Measurements from ENCODE around the gene HDAC4.

HDAC4 gene

DNA sequence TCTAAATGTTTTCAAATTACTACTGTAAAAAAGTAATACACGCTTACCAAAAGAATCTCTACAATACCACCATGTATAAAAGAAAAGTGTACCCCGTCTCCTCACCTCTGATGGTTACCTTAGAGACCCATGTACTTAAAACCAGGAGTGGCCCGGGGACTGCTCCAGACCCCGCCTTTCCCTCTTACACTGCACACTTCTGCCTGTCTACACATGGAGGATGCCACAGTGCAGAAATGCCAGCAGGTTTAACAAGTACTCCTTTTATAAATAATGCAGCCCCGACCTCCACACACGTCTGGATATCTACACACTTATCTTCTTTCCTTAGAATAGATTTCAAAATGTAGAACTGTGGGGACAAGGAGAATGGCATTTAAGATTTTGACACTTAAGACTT lies 5.3 kb downstream of the HDAC4 start:
- no peak for DNase-seq

DNA sequence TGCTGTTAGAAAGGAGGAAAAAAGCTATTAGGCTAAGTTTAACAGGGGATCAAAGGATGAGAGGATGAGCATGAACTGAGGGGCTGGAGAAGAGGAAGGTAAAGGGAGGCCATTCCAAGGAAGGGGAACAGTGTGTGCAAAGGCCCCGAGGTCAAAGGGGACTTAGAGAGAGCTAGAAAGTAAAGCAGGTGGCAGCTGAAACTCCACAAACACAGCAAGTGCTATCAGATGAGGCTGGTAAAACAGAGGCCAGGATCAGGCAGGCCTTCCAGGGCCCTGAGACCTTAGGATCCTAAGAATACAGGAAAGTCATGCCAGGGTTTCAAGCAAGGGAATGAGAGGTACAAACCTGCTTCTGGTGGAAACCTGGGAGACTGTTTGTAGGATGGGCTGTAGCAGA lies 5.8 kb downstream of the HDAC4 start:
- DNase-seq = no peak

DNA sequence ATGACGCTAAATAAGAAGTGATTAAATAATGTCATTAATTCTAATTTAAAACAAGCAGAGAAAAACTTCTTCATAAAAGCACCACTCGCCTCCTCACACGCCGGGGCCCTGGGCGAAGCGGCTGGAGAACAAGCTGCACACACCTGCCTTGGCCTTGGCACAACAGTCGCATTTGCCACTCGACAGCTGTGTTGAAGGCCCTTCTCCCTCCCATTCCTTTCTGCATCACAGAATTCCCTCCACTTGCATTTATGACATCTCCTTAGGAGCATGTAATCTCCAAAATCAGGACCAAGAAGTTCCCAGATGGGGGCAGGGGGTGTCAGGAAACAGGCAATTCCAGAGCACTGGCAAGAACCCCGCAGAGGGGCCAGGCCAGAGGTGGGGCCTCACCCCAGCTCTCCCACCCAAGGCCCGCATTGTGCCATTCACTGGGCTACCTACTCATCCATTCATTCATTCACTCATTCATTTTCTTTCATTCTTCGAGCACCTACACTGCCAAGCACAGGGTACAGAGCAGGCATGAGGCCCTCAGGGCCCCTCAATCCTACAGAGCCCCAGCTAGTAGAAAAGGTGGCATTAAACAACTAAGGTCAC lies 6.4 kb downstream of the HDAC4 start:
- DNase-seq = no peak

DNA sequence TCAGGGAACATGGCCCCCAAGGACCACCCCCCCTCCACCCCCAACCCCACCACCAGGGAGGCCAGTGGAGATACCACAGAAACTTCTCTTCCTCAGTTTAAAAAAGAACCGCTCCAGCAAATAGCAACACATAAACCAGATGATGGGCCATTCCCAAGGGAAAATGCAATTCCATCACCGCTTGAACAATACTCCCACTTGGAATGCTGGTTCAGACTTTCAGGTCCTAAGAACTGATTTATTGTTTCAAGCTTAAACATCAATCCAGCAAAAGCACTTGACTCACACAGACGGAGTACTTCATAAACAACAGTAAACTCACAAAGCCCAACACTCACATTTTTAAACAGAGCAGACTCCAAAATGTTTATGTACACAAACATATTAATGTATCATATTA lies 6.9 kb downstream of the HDAC4 start:
- no peak for DNase-seq

DNA sequence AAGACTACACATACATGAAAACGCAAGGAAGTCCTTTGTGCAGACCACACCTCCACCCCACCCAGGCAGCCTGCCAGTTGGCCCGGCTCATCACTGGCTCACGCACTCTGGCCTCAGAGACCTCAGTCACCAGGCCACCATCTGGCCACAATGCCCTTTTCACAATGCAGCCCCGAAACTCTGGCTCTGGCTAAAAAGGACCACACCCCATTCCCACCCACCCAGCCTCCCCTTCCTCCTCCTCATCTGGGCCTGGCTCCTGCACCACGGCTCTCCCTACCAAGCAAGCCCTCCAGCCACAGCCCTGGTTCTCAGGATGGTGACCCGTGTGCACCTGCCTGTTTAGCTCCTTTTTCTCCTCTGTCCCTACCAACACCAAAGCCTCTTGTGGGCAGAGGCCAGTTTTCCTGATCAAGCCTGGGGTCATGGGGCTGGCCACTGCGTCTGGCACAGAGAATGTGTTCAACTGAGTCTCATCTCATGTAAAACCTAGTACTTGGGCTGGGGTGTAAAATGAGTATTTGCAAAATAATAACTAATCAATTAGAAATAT lies 7.4 kb downstream of the HDAC4 start:
- no peak for DNase-seq

DNA sequence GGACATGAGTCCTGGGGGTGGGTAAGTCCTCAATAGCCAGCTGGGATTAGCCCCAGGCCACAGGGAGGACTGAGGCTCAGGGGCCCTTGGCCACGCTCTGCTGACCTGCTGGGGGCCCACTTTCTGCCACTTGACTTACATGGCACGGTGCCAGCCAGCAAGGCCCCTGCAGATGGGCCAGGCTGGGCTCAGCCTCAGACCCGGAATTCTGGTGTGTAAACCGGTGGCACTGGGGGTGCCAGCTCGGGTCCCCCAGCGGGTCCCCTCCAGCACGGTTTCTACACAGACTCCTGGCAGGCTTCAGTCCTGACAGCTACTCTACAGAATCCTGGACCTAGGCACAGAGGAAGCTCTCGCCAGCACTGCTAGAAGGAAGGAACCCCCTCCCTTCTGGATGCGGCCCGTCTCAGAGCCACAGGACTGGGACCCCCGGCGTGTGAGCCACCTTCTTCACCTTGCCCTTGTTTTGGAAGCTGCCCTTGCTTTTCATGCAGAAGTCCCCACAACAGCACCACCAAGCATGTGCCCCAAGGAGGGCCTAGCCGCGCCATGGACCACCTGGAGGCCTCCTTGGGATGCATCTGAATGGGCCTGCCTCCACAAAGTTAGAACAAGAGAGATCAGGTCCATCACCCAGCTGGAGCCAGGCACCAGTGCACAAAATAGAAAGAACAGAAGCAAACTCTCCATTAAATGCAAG lies 8.0 kb downstream of the HDAC4 start:
- DNase-seq = no peak

DNA sequence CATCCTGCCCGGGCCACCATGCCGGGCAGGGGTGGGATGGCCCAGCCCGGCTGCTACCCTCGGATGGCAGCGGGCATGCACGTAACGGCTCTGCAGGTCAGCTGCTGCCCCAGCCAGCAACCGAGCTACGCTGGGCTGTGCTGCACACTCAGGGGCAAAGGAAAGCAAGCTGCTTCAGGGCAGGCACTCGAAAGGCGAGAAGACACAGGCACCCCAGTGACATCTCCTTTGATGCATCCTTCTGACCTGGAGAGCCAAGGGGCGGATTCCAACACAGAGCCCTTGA lies 8.8 kb downstream of the HDAC4 start:
- DNase-seq = no peak

DNA sequence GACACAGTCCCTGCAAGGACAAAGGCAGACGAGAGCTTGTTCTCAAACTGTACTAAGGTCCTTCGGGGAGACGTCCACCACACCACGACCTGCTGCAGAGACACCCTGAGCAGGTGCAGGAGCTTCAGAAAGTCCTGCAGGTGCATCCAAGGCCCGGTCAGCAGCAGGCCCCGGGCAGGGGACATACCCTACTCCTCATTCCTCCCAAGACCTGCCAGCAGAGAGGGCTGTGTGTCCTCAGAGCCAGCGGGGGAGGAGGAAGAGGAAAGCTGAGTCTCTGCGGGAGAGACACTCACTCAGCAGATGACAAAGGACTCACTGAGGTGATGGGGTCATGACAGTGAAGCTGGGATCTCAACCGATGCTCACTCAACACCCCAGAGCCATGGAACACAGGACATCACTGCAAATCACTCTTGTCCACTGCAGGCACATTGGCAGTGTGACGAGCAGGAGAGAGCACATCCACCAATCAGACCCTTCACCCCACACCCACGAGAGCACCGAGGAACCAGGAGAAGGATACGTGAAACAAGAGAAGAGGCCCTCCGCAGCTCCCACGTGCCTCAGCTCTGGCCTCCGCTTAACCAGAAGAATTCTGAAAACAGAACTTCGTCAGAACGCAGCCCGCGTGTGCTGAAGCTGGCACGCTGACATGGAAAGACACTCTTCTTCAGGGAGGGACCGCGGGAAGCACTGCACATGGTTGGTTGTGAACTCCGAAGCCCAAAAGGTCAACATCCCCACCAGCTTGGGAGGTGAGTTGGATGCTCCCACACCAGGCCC lies 9.3 kb downstream of the HDAC4 start:
- DNase-seq = no peak

DNA sequence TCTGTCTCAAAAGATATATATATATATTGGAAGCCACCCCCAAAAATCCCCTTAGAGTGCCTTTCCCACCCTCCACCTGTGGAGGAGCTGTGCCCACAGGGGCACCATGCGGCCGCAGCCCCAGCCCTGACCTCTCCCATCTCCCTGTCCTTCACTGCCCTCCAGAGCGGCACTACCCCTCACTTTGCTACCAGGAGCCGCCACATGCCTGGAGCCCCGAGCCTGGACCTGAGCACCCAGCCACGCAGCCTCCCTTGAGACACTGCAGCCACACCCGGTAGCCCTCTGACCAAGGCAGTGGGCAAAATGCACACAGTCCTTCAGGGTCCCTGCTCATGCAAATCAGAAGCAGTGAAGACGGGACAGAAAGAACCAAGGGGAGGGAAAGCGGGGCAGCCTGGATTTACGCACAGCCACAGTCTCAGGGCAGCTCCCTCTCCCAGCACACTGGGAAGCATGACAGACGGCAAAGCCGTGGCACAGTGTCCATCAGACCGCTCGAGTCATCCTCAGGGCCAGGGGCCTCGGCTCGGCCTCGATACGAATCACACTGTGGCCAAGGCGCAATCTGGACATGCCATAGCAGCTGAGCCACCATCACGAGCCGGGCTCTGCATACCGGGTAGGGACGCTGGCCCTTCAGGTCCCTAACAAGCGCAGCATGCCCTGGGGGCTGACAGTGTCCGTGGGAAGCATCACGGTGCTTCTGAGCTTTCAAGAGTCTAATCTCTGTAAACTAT lies 10.1 kb downstream of the HDAC4 start:
- DNase-seq = no peak

DNA sequence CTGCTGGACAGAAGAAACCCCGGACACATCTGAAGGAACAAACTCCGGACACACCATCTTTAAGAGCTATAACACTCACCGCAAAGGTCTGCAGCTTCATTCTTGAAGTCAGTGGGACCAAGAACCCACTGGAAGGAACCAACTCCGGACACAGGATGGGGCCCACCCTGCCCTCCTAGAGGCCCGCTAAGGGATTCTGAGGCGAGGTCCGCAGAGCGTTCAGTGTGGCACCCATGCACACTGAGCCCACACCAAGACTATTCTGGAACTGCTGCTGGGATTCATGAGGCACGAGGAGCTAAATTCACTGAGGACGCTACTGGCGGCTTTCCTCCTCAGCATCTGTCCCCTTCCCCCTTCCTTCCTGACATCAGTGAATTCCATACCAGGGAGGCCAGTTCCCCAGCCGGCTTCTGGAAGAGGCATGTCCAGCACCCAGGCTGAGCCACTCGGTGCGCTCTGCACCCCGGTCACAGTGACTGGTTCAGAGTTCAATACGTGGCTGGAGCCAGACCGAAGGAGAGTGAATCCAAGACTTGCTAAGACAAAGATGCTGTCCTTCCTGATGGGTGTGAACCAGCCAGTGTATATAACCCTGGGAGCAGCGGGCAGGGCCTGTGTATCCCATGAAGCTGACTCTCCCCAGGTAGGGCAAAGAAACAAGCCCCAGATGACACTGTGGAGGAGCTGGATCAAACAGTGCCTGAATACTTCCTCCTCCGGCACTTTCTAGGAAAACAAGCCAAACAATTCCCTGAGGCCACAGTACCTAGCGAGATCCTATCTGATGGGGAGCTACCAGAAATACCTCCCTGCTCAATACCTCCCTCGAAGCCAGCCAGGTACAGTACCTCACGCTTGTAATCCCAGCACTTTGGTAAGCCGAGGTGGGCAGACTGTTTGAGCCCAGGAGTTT lies 11.1 kb downstream of the HDAC4 start:
- DNase-seq = no peak

DNA sequence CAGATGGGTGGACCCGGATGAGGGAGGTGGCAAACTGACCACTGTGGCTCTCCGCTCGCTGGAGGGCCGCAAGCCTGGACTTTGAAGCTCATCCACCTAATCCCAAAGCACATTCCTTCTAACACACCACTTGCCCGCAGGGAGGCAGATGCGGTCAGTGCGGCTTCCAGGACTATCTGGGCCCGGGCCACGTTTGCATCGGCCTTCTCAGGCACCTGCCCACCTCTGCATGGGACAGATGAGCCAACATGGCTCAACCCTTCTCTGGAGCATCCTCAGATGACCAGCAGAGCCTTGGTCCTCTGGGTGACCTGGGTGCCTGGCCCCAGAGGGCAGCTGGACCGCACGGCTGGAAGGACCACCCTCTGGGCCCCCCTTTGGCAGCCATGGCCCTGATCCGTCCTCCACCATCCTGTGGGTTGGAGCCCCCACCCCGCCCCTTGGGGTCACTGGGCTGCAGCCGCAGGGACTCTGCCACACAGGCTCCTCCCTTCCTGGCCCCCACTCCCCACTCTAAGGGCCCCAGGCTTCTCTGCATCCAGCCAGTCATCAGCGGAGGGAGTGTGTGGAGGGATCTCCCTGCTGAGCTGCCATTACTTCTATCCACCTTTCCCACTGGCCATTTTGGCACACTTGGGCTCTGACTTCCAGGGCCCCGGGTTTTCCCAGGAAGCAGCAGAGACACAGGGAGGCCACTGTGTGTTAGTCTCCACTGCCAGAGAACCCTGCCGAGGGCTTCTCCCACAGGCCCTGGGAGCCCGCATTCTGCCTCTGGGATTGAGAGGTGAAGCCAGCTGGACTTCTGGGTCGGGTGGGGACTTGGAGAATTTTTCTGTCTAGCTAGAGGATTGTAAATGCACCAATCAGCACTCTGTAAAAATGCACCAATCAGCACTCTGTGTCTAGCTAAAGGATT lies 12.3 kb downstream of the HDAC4 start:
- DNase-seq = no peak

DNA sequence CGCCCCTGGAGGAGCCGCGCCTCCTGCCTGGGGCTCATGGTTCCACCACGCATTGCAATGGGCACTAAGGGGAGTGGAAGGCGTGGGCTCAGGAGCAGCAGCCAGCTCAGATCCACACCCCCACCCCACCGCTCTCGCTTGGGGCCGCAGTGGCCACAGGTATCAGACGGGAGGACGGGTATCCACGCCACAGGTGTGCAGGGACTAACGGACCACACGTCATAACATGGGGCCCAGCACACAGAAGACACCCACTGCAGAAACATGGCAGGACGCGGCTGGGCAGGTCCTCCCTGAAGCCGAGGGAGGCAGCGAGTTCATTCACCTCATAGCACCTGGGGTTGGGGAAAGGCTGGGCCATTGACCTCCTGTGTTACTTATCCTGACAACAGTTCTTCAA lies 13.0 kb downstream of the HDAC4 start:
- no peak for DNase-seq

DNA sequence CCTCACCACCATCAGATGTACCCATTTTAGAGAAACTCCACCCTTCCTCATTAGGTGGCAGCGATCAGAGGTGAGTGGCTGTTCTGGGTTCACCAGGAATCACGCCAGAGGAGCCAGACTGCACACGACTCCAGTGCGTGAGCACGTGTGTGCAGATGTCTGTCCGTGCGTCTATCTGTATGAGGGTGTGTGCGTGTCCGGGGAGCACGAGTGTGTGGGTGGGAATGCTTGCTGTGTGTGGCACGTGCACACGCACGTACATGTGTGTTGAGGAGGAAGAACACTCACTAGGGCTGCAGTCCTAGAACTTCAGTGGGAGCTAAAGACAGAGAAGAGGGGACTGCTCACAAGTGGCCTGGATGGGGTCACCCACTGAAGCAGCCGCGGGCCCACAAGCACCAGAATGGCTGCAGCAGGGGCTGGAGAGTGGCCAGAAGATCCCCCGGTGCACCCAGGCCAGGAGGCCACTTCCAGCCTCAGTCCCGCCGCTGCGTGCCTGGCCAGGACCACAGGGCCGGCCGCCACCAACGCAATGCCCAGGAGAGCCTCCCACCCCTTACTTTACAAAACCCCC lies 13.9 kb downstream of the HDAC4 start:
- no peak for DNase-seq

DNA sequence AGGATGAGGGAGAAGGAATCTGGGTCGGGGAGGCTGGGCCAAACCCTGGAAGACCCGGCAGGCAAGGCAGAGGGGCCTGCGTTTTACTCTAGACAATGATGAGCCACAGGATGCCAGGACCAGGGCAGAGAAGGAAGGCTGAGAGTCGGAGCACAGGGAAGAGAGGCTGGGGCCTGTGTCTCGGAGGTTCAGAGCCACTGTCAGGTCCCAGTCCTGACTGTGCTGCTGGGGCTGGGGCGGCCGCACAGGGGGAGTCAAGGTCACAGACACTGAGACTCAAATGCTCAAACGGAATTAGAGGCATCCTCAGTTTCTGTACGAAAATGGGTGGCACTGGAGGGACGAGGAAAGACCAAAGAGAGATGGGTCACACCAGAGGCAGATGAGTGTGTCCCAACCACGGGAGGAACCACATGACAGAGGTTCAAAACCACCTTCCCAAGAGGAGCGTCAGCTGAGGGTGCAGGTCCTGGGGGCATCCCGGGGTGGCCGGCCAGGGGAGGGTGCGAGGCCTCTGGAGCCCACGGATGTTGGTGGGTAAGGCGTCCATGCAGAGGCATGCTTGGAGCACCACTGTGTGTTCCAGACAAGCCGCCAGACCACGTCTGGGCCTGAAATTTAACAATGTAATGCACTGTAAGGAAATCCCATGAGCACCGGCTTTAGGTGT lies 14.7 kb downstream of the HDAC4 start:
- no peak for DNase-seq

DNA sequence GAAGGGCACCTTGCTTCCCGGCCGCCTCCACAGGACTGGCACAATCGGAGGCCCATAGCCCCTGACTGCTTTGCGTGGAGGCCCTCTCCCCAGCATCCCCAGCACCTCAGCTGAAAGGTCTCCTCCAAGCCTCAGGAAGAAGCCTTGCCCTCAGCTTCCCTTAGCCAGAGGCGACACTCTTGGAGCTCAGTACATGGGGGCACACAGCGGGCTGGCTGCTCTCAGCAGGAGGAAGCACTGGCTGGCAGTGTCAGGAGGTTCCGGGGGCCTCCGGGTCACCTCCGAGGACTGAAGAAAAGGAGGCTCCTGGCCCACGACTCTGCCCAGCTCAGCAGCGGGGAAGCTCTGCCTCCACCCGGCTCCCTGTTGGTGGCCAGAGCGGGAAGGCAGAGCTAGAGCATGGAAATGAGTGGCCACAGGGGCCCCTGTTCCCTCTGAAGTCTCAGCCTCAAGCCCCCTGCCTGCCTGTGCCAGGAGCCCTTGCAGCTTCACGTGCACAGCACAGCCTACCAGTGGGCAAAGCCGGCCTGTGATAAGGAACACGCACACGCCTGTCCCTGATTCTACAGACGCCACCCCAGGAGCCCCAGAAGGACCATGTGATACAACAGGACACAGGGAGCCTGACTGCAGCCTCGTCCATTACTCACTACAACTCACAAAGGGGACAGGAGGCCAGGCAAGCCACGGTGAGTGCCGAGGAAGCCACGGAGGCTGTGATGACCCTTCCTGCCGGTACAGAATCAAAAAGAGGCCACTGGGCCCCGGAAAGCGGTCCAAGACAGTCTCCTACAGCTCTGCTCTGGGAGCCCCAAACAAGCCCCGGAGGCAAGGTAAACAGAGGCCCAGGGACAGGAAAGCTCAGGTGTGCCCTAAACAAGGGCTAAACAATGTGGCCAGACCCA lies 15.5 kb downstream of the HDAC4 start:
- no peak for DNase-seq

DNA sequence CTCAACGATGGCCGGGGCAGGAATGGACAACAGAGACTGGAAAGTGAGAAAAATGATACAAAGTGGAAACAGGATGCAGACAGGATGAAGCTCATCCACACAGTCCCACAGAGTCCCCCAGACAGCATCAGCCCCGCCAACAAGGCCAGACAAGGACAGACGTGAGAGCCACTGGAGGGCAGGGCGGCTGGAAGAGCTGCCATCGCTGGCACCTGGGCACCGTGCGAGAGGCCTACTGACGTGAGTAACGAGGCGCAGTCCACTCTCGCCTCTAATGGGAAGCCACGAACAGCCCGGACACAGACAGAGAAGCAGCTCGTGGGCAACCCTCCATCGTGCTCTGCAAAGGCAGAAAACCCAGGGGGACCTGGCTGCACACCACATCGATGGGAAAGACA lies 17.1 kb downstream of the HDAC4 start:
- no peak for DNase-seq

DNA sequence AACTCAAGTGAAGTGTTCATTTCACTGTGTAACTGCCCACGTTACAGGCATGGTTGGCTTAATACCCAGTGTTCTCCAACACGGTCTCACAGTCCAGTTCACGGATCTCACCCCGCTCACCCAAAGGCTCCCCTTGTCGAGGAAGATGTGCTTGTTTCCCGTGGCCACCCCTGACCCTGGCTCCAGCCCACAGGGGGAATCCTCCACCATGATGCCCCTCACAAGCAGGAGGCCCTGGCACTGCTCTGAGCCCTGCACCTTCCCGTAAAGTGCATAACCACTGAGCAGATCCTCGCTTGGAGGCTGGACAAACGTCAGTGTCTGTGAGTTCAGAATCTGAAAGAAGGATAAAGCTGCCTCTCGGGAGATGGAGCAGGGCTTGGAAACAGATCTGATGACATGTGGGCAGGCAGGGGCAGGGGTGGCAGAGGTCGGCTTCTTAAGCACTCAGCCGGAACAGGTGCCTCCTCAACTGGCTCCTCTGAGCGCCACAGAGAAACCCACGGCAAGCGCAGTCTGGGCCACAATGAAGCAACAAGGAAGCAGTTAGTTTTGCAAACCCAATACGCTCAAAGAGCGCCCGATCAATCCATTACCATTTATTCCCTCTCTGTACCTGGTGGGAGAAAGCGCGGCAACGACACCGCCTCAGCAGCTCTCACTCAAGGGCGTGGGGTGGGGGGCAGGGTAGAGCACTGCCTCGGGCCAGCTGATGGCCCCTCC lies 17.6 kb downstream of the HDAC4 start:
- DNase-seq = no peak

DNA sequence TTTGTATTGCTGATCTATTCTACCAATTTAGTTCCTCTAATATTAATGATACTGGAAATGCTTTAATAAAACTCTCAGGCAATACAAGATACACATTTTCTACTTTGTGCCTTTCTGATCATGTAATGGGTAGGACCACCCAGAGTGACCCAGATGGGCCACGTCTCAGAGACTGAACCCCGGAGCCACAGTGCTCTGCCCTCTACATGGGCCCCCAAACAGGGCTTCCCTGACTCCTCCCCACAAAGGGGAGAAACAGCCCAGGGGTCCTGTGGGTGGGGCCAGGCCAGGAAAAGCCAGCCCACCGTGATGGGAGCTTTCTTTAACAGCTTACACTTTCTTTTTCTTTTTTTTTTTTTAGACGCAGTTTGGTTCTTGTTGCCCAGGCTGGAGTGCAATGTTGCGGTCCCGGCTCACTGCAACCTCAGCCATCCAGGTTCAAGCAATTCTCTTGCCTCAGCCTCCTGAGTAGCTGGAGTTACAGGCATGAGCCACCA lies 18.4 kb downstream of the HDAC4 start:
- no peak for DNase-seq
